GM19452 (cell line): ENCODE data around the gene ZBBX.

ENCODE experiments used
- ATAC-seq: cut with Tn5 transposase; IDR thresholded peaks from one replicate; pipeline ENCODE4 v1.9.1; 2021; ENCODE audit not compliant: unreplicated experiment

The ZBBX gene

GRCh38 chr3:167306319-167306718 is 73.8 kb downstream of the ZBBX start:
- ATAC-seq, result no peak

- no peak for ATAC-seq
These were observed 74.7 kb downstream of the ZBBX start for GRCh38 chr3:167305340-167305890.

GRCh38 chr3:167304077-167304476 is 76.0 kb downstream of the ZBBX start:
- ATAC-seq, result no peak

- ATAC-seq, result no peak
These were observed 77.4 kb downstream of the ZBBX start for GRCh38 chr3:167302678-167303077.

GRCh38 chr3:167300207-167300606 is 79.9 kb downstream of the ZBBX start:
- ATAC-seq, result no peak

- ATAC-seq, result no peak
These were observed 90.7 kb downstream of the ZBBX start for GRCh38 chr3:167289435-167289834.

- ATAC-seq, result no peak
These were observed 91.4 kb downstream of the ZBBX start for GRCh38 chr3:167288737-167289136.

GRCh38 chr3:167287308-167287707 is 92.8 kb downstream of the ZBBX start:
- ATAC-seq, result no peak

- ATAC-seq, result no peak
These were observed 105.8 kb downstream of the ZBBX start for GRCh38 chr3:167274141-167274874.

GRCh38 chr3:167253037-167253436 is 127.1 kb downstream of the ZBBX start:
- ATAC-seq, result no peak

GRCh38 chr3:167251678-167252077 is 128.4 kb downstream of the ZBBX start:
- no peak for ATAC-seq

GRCh38 chr3:167246252-167246651 is 133.8 kb downstream of the ZBBX start:
- no peak for ATAC-seq

- no peak for ATAC-seq
These were observed 138.8 kb downstream of the ZBBX start for GRCh38 chr3:167241048-167241845.

GRCh38 chr3:167228135-167228534 is 152.0 kb downstream of the ZBBX start:
- ATAC-seq, result no peak

- no peak for ATAC-seq
These were observed 154.3 kb downstream of the ZBBX start for GRCh38 chr3:167225821-167226220.

- ATAC-seq, result no peak
These were observed 171.1 kb downstream of the ZBBX start for GRCh38 chr3:167209011-167209410.

- no peak for ATAC-seq
These were observed 177.0 kb downstream of the ZBBX start for GRCh38 chr3:167203062-167203461.

- ATAC-seq, result no peak
These were observed 181.0 kb downstream of the ZBBX start for GRCh38 chr3:167198949-167199600.
